GM18498 (cell line): ENCODE data around the gene PSMB5.

Experiments used
- ATAC-seq: cut with Tn5 transposase; IDR thresholded peaks from one replicate; pipeline ENCODE4 v1.9.1; 2021; ENCODE audit warnings: mild to moderate bottlenecking, moderate library complexity; ENCODE audit not compliant: unreplicated experiment

Gene PSMB5

GRCh38 chr14:22977434-22977683, 57.3 kb downstream of the PSMB5 start:
- ATAC-seq: no peak

- ATAC-seq: no peak
These were observed 57.9 kb downstream of the PSMB5 start for GRCh38 chr14:22976620-22977433.
